ENCODE measurements around the gene SNX4.

DNA sequence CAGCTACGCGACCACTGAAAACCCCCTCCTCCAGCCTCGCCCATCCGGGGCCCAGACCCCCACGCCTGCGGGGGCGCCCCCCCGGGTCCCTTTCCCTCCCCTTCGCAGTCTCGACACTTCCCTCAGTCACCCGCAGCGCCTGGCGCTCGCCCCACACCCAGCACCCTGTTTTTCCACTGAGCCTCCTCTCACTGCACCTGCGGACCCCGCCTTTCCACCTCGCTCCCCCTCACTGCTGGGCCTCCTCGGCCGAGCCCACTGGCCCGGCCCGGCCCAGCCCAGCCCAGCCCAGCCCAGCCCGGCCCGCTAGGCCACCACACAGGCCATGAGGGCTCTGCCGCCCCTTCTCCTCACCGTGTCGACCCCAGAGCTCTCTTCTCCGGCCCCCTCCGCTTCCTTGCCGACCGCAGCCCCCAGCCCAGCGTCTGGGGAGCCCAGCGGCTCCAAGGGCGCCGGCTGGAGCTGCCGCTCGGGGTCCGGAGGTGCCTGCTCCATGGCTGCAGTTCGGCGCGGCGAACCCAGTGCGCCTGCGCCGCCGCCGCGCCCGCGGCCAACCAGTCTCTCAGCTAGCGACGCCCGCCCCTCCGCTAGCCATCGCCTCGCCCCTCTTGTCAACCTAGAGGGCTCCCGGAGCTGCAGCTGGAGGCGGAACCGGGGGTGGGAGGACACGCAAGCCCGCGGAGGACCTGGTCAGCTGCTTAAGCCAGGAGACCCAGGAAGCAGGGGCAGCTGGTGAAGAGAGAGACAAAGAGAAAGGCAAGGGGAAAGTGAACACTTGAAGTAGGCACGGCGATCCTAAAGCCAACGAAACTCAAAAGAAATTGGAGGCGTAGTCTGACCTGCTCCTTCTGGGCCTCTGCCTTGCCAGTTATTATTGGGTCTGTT lies at the start of gene SNX4:
- TF ChIP-seq POLR2A (IDR thresholded peaks at IDR 0.05), result peak in 2 of 4 donors; percentile 24 to 26
- TF ChIP-seq, protein P1, sequence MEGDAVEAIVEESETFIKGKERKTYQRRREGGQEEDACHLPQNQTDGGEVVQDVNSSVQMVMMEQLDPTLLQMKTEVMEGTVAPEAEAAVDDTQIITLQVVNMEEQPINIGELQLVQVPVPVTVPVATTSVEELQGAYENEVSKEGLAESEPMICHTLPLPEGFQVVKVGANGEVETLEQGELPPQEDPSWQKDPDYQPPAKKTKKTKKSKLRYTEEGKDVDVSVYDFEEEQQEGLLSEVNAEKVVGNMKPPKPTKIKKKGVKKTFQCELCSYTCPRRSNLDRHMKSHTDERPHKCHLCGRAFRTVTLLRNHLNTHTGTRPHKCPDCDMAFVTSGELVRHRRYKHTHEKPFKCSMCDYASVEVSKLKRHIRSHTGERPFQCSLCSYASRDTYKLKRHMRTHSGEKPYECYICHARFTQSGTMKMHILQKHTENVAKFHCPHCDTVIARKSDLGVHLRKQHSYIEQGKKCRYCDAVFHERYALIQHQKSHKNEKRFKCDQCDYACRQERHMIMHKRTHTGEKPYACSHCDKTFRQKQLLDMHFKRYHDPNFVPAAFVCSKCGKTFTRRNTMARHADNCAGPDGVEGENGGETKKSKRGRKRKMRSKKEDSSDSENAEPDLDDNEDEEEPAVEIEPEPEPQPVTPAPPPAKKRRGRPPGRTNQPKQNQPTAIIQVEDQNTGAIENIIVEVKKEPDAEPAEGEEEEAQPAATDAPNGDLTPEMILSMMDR (IDR thresholded peaks at IDR 0.05), result no peak

All from stomach (tissue), 4 donors.